CD4-positive, alpha-beta T cell treated with Interleukin-12 subunit alpha and Interleukin-12 subunit beta, for 1 hour (primary cell): ENCODE results near the gene SNRPA1.
A peak's percentile ranks its signal among the peaks of the same experiment; 100 is the strongest.

ENCODE experiments used
- DNase-seq: peaks from one replicate; pipeline ENCODE4 v3.0.0-alpha.2; 2020

Gene SNRPA1

DNA sequence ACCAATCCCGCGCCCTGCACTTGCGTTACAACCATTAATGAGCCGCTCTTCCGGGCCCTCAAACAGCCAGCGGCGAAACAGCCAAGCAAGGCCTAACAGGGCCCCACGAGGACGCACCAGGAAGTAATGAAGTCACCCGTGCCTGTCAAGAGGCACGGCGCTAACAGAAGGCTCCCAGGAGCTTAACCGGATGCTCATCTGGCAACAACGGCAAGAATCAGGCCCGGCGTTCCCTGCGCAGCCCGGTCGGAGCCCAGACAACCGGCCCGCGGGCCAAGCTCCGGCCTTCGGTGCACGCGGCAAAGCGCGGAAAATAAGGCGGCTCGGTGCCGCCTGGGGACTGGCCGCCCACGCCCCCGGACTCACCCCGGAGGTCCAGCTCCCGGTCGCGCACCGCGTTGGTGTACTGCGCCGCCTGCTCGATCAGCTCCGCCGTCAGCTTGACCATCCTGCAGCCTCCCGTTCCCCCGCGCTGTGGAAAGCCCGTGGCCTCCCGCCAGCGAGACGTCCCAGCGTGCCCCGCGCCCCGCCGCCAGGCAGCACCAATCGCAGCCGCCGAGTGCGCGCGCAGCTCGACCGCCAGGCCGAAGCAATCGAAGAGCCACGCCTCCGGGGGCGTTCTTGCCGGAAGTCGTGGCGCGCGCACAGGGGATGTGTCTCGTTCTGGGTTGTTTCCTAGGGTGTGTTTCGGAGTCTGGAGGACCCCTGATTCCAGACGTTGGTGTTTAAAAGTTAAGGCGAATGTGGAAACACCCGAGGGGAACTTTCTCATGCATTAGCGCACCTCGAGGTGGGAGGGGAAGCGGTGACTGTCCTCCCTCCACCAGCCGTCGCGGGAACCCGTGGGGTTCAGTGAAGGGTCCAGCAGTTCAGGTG lies at the start of gene SNRPA1:
Gene SNRPA1, minus strand, starts transcription at position 518 of the 876 bp plus-strand sequence. Its CDS starts 70 bp downstream, at position 448.
- peak; percentile 97 for DNase-seq

DNA sequence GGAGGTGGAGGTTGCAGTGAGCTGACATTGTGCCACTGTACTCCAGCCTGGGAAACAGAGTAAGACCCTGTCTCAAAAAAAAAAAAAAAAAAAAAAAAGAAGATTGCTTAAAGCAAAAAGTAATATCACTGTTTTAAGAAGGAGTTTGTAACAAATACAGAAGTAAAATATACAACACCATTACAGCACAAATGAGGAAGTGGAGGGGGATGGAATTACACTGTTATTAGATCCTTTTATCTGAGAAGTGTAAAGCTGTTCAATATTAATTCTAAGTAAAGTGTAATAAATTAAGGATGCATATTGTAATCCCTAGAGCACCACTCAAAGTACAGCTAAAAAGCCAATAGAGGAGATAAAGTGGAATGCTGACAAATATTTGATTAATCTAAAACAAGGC lies 47.0 kb upstream of the SNRPA1 start:
- no peak for DNase-seq

DNA sequence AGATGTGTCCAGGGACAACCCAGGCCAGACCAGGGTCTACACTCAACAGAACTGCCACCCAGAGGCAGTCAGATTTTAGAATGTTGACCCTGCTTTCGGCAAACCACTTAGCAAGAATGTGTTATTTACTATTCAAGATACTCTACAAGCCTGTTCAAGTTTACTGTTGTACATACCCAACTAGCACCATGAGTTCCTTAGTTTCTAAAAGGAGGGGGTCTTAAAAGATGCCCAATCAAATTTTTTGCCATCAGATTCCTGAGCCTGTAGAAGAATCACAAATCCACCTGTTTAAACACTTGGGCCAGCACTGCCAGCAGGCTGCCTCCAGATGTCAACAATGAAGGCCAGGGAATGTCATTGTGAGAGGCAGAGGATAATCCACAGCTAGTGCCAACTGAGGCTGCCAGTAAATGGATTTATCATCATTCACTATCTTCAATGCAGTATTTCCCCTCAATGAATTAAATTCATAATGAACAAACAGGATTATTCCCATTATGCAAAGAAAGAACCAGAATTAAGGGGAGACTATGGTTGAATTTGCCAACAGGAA lies 43.5 kb upstream of the SNRPA1 start:
- DNase-seq: no peak

DNA sequence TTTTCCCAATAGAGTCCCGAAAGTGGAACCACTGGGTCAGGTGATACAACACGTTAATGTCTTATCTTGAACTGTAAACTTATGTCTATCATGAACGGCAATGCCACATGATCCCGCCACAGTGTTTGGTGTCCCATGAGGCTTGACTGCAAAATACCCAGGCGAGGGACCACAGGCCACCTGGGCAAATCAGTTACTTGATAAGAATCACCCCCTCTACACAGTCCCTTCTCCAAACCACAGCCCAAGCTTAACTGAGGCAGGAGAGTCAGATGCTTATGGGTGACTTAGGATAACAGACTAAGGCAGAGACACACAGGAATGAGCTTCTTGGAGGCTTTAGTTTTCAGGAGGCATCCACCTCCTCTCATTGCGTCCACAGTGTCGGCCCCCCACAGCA lies 42.9 kb upstream of the SNRPA1 start:
- no peak for DNase-seq

DNA sequence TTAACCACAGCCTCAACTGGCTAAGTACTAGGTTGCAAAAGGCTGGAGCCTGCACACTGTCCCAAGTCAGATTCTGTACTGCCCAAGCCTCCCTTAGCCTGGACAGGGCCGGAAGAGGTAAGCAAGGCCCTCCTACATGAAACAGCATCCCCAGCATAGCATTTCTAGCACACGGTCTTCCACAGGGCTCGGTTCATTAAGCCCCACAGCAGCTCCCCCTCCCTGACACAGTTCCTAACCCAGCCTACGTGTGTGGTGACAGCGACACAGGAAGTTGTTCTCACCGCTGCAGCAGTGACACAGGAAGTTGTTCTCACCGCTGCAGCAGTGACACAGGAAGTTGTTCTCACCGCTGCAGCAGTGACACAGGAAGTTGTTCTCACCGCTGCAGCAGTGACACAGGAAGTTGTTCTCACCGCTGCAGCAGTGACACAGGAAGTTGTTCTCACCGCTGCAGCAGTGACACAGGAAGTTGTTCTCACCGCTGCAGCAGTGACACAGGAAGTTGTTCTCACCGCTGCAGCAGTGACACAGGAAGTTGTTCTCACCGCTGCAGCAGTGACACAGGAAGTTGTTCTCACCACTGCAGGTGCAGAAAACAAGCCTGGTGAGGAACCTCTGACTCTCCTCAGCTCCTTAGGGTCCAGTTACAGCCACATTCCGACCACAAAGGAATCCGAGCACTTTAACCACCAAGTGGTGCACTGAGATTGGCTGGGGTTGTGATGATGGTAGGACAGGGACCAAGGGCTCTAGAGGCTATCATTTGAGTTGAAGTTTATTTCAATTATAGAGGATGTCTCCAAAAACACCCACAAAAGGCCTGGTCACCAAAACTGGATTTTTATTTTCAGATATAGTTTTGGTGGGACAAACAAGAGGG lies 39.1 kb upstream of the SNRPA1 start:
- DNase-seq: peak; percentile 65

DNA sequence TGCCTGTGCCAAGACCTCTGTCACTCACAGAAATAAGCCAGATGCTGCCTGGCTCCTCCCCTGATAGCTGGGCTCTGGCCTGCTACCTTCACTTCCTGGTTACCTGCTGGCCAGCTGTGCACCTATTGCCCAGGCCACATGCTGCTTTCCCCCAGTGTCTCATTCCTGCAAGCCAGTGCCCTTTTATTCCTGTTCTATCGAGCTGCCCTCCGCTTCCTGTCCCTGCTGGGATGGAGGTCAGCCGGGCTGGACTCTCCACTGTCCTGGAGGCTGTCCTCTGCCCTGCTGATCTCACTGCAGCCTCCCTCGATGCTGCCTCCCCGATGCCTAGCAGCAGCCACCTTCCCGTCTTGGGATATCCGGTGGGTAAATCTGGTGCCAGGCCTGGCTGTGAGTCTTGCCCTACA lies 37.0 kb upstream of the SNRPA1 start:
- DNase-seq: no peak

DNA sequence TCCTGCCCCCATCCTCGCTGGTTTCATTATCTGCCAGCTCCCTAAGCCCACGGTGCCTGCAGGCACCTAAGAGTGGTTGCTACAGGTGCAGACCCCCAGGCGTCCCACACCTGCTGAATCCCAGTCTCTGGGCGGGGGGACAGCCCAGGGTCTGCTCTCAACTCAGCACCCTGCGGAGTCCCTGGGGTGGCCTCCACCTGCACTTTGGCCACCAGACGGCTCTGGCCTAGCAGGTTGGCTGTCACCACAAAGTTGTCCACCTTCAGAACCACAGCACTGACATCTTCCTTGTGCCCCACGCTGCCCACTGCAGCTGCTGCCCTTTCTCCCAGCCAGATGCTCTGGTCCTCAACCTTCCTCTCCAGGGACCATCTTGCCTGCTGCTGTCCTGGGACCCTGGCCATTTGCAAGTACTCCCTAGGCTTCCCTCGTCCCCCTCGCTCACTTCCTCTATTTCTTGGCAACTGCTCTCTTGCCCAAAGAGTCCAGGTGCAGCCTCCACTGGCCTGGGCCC lies 34.9 kb upstream of the SNRPA1 start:
- no peak for DNase-seq

DNA sequence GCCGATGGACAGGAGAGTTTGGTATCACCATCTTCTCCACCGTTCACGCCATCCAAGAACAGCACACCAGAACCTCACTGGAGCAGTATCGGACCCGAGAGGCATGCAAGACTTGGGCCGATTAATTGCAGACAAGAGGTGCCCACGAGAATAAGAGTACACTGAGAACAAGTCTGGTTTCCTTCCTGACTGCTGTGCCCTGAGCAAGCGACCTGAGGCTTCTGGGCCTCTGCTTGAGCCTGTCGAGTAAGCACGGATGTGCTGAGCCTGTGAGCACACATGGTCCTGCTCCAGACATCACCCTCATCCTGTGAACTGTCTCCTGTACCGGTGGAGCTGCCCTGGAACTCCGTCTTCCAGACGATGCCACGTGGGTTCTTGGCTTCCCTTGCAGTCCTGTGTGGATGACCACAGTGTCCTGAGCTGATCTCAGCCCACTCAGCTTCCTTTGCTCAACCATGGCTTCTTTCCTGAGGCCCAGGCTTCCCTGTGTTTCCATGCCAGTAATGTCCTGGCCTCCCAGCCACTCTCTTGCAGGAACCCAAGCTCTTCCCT lies 34.3 kb upstream of the SNRPA1 start:
- no peak for DNase-seq

DNA sequence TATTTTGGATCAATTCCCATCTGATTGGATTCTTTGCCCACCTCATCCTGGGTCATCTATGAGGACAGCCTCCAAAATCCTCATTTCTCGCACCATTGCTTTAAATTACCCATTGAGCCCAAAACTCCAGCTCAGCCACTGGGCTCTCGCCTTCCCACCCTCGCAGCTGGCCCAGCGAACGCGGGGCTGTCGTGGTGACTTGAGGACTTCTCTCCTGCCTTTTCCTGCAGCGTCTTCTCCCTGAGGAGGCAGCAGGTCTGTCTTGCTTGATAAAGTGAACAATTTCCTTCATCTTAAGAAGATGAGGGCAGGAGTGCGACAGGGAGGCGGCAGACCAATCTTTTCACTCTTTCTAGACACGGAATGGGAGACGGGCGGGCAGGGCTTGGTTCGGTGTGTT lies 33.0 kb upstream of the SNRPA1 start:
- DNase-seq: no peak

DNA sequence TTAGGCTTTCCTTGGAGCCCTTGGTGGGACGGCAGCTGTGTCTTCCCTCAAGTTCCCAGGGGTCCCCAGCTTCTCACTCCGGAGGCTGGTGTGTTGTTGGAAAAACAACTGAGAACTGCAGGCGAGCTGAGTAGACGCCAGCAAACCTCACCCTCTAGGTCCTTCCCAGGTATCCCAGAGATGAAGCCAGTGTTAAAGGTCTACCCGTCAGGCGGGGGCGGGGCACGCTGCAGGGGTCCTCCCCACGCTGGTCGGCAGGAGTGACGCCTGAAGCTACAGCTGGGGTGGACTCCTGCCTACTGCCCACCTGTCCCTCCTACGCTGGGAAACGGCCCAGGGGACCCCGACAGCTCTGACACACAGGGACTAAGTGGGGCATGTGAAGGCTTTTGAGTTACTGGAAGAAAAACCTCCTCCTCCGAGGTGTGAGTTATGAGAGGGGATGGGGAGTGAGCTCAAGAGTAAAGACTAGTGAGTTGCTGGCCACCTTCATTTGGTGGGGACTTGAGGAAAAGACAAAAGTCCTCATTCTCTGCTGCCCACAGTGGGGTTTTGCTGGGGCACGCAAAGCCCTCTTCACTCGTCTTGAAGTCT lies 32.2 kb upstream of the SNRPA1 start:
- DNase-seq: no peak

DNA sequence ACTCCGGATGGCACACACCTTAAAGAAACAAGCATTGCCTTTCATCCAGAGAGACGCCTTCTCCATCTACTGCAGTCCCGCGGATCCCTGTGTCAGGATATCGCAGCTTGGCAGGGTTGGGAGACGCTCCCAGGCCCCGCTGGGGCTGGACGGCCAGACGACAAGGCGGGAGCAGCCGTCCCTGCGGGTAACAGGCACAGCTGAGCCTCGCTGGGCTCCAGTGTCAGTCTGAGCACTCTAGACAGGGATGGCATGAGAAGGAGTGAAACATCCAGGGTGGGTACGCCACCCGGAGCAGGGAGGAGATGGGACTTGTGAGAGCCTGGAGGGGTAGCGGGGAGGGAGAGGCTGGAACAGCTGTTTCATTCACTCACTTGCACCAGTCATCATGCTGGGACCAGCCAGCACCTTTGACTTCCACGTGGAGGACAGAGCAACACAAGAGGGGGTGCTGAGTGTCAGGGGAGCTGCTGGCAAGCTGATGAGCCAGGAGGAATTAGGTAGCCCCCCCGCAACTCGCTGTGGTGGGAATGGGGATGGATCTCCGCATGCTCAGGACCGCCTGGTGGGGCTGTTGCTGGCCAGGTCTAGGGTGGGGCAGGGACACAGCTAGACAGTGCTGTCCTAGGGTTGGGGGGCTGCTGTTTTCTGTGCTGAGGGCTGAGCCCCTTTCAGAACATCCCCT lies 31.6 kb upstream of the SNRPA1 start:
- DNase-seq: no peak

DNA sequence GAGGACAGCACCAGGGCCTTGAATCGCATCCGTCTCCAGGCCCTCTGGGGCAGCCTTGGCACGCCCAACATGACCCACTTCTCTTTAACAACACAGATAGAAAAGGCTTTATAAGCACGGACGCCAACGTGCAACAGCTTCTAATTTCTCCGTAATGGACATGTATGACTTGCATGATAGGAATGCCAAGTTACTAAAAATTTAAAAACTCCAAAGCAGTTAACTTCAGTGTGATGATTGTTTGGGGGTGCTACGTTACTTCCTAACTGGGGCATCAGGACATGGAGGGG lies 30.9 kb upstream of the SNRPA1 start:
- DNase-seq: no peak

DNA sequence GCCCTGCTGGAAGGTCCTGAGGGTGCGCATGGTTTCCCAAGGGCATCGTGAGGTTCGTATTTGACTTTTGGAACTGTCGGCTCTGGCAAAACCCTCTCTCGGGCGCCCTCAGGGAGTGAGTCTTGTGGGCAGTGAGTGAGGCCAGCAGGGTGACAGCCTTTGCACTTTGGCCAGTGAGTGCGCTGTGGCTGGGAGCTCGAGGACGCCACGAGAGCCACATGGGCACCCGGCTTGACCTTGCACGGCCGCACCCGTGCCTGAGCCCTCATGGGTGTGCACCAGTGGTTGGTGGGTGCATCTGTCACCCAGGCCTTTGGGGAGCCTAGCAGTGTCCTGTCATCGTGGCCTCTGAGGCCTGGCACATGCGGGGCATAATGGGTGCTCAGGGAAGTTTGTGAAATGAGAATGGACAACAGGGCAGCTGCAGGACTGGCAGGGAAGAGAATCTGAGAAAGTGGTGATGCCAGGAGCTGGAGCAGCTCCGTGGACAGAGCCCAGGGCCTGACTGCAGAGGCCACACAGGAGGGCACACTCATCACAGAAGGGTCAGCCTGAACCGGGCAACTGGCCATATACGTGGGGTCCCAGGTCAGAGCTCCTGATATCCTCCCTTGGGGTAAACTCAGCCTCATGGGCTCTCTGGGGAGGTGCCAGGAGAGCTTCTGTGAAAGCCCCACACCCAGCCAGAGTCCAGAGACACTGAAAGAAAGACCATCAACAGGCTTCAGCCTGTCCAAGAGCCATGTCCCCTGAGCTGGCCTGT lies 30.4 kb upstream of the SNRPA1 start:
- no peak for DNase-seq

DNA sequence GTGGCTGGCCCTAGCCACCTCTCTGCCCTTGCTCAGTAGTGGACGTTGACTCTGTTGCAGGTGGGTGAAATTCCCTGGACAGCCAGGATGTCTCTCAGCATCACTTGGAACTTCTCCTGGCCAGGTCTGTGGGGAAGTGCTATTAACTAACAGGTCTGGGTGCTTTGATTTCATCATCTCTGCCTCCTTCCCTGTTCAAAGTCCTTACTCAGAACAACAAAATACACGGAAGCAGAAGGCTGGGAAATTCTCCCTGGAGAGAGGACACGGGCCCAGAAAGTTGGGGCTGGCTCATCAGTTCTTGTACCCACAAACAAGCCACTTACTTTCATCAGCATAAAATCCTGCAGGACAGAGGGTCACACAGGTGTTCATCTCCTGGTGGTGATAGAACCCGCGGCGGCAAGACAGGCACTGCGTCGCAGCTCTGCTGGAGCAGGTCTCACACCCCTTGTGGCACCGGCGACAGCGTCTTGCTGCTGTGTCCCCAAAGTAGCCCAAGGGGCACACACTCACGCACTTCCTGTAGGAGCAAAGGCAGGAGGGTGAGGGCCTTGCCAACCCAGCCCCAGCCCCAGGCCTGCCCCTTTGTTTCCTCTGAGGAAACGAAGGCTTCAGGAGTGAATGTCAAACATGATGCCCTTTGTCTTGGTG lies 29.6 kb upstream of the SNRPA1 start:
- DNase-seq: no peak

DNA sequence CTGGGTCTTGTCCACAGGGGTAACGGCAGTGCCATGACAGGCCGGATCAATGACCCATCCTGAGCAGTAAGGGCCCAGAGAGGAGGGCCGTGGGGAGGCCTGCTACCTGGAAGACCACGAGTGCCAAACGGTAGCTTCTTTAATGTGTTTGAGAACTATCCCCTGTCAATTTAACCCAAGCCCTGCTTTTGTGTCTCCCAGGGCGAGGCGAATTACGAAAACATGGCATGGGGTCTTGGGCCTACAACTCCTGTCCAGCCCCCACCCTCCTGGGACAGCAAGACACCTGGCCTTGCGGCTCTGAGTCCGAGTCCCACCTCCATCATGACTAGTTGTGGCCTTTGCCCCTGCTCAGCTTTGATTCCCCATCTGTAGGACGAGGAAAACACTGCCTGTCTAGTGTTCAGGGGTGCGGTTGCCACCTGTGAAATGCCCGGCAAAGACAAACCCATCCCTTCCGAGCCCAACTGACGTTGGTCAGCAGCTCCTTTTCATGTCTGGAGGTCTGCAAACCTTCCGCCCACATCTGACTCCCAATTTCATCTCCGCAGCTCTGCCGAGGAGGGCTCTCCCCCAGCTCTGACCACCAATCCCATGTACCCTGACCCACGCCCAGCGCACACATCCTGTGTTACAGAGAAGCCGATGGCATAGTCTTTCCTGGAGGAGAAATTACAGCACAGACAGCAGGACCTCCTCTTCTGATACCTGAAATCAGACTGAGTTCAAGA lies 28.9 kb upstream of the SNRPA1 start:
- DNase-seq: no peak

DNA sequence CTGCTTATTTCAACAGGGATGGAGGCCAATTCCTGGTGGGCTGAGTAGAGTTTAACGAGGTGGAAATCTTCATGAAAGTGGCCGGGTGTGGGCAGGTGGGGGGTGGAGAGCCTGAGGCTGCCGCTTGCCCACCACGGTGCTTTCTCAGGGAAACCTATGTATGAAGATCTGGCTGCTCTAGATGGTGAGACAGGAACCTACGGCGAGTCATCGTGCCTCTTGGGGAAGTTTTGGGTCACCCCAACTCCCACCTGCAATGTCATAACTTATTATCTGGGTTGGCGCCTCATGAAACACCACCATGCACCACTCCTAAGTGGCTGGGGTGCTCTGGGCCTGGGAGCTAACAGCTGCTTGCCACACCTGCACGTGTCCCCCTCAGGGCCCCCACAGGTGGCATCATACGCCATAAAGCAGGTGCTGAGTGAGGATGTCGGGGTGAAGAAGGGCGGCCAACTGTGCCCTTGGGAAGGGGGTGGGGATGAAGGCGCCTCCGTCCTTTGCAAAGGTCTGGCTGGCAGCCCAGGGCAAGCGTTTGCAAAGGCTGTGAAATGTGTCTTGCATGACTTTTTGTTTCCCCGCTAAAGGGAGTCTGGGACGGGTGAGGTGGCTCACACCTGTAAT lies 27.9 kb upstream of the SNRPA1 start:
- no peak for DNase-seq

DNA sequence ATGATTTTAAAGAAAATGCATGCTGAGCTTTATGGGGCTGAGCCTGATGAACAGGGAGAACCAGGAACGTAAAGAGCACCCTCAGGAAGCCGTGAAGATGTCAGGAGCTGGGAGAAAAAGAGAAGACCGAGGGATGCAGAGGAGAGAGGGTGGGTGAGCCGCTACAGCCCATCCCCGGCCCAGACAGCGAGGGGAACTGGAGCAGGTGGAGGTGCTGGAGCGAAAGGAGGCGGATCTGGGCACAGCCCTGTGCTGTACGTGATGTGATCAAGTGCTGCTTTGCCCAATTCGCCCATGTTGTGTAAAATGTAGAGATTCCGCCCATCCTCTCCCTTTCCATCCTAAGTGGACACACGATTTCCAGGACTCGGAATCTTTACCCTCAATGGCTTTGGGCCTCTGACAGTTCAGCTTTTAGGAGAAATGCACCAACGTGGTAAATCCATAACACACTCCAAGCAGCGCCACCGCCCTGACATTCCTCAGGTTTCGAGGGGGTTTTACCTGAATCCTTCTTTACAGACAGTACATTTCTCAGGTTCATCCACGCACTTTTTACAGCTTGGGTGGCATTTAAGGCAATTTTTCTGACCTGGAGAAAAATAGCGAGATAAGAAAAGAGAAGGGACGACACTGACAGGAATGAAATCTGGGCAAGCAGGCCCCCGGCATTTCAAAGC lies 27.1 kb upstream of the SNRPA1 start:
- DNase-seq: no peak

DNA sequence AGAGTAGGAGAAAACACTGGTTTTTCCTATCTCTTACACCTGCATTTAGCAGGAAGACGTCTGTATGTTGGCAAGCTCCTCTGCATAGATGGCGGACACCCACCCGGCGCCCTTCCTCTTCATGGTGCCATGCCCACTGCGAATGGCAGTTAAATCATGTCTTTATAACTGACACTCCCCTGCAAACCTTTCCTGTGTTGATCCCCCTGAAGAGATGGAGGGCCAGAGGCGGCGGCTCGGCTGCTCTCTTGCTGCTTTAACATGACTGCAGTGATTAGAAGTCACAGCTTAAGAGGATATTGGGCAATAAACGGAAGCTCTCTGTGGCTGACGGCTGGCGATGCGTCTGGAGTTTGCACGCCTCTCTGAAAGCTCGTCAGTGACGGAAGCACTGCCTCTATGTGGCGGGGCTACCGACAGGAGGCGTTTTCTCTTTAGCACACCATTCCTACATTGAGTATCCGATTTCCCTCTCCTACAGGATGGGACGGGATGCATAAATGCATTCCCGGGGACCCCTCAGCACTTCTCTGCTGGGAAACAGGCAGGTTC lies 25.5 kb upstream of the SNRPA1 start:
- DNase-seq: peak; percentile 67

DNA sequence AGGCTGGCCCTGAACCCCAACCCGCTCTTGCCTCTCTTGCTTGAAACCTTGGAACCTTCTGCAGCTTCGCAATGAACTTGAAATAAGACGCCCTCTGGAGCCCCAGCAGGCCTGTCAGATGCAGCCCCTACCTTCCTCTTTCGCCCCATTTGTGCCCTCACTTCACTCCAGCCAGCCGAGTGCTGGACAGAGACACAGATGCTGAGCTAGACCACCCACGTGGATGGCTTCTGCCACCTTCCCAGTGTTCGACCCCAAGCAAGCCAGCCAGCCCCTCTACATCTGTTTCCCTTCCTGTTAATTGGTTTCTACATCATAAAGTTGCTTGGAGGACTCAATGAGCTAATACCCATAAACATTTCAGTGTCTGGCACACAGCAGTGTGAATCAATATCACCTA lies 23.8 kb upstream of the SNRPA1 start:
- no peak for DNase-seq
